Measurements from ENCODE around the gene GAS2L2.

Gene GAS2L2

DNA sequence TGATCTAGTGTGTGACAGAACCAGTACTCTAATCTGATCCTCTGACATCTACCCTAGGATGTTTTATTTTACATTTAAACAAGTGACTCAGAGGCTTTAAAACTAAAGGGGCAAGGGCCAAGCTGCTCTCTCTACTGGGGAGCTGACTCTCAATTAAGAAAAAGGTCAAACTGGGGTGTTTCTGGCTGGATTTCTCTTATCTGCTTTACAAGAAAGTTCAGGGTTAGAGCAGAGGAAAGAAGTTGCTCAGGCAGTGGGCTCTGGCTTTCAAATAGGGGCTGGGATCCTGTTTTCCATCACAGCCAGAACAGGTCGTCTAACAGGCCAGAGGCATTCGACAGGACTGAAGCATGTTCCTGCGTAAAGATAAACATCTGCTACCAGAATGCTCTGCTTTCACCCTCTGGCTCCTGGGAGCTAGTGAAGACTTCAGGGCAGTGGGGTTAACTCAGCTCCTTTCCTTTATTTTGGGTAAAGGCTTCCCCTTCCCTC lies 33.9 kb upstream of the GAS2L2 start:
- in situ Hi-C loops (cut with MboI; ENCODE audit: low sequenced_read_pairs, unreplicated experiment), result no loop called here
- DNase-seq (ENCODE audit: low spot score), result no peak
- TF ChIP-seq, protein P1, sequence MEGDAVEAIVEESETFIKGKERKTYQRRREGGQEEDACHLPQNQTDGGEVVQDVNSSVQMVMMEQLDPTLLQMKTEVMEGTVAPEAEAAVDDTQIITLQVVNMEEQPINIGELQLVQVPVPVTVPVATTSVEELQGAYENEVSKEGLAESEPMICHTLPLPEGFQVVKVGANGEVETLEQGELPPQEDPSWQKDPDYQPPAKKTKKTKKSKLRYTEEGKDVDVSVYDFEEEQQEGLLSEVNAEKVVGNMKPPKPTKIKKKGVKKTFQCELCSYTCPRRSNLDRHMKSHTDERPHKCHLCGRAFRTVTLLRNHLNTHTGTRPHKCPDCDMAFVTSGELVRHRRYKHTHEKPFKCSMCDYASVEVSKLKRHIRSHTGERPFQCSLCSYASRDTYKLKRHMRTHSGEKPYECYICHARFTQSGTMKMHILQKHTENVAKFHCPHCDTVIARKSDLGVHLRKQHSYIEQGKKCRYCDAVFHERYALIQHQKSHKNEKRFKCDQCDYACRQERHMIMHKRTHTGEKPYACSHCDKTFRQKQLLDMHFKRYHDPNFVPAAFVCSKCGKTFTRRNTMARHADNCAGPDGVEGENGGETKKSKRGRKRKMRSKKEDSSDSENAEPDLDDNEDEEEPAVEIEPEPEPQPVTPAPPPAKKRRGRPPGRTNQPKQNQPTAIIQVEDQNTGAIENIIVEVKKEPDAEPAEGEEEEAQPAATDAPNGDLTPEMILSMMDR (IDR thresholded peaks at IDR 0.05; ENCODE audit: borderline replicate concordance, control extremely low read depth, extremely low read depth, insufficient read depth, missing control alignments), result no peak

DNA sequence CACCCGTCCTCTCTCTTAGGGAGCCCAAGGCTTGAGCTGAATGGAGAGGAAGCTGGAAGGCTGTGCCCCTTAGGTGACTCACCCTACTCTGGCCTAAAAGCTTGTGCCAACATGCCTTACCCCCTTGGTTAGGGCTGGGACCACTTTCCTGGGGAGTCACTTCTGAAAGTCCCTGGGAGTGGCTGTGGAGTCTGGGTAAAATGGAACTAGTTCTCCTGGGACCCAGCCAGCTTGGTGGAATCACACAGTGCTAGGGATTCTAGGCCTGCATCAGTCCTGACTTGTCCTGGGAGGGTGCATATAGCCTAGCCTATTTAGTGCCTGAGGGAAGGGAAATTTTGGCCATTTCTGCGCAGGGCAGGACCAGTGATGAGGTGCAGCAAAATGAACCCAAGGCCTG lies 31.9 kb upstream of the GAS2L2 start:
- TF ChIP-seq, protein P1 (IDR thresholded peaks at IDR 0.05; ENCODE audit: borderline replicate concordance, control extremely low read depth, extremely low read depth, insufficient read depth, missing control alignments), result no peak
- no peak for DNase-seq (ENCODE audit: low spot score)

DNA sequence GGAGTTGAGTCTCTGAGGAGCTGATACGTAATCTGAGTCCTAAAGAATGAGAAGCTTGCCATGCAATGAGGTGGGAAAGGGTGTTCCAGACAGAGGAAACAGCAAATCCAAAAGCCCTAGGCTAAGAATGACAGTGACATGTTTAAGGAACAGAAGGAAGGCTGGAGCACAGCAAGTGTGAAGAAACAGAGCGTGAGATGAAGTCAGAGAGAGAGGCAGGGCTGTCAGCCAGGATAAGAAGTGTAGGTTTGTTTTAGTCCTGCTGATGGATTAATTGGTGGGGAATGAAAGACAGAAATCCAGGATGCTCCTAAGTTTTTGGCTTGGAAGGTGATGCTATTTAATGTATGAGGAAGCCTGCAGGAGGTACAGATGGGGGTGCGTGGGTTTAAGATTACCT lies 27.9 kb upstream of the GAS2L2 start:
- no peak for DNase-seq (ENCODE audit: low spot score)
- TF ChIP-seq, protein P1 (IDR thresholded peaks at IDR 0.05; ENCODE audit: borderline replicate concordance, control extremely low read depth, extremely low read depth, insufficient read depth, missing control alignments), result no peak
- in situ Hi-C loops (cut with MboI; ENCODE audit: low sequenced_read_pairs, unreplicated experiment), result no loop called here

More for the DNA sequence above, 31.9 kb upstream of the GAS2L2 start:
- in situ Hi-C loops (cut with MboI; ENCODE audit: low sequenced_read_pairs, unreplicated experiment), result no loop called here

DNA sequence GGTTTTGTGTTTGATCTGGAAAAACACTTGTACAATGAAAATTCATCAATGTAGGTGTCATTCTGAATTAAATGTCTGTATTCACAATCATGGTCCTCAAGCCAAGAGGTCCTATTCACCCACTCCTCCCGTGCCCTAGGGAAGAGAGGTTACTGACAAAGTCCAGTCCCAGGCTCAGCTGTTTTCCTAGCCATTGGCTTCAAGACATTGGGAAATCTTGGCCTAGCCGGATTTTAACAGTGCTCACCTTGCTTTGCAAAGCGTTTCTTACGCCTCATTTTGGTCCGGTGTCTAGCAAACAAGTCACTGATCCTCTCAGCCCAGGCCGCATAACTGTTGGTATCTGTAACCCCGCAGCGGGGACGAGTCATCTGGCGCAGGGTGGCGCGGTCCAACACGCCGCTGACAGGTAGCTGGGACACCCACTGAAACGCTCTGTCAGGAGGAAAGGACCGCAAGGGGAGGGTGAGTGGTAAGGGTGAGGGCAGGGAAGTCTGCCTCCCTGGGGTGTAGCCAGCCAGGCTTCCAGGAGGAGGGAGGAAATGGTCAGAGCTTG lies 25.7 kb upstream of the GAS2L2 start:
- no peak for DNase-seq (ENCODE audit: low spot score)

DNA sequence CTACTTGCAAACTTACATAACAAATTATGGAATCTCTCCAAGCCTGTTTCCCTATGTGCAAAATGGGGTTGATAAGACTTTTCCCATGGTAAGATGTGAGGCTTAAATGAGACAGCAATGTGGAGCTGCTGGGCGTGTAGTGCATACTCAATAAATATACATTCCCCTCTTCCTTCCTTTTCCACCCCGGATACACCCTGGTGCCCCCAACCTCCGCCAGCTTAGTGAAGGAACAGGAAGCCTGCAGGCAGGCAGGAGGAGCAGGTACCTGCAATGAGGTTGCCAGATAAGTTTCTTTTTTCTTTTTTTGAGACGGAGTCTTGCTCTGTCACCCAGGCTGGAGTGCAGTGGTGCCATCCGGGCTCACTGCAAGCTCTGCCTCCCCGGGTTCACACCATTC lies 22.5 kb upstream of the GAS2L2 start:
- DNase-seq (ENCODE audit: low spot score), result no peak
- in situ Hi-C loops (cut with MboI; ENCODE audit: low sequenced_read_pairs, unreplicated experiment), result no loop called here
- TF ChIP-seq, protein P1 (IDR thresholded peaks at IDR 0.05; ENCODE audit: borderline replicate concordance, control extremely low read depth, extremely low read depth, insufficient read depth, missing control alignments), result no peak

More for the DNA sequence above, 25.7 kb upstream of the GAS2L2 start:
- in situ Hi-C loops (cut with MboI; ENCODE audit: low sequenced_read_pairs, unreplicated experiment), result no loop called here
- TF ChIP-seq, protein P1 (IDR thresholded peaks at IDR 0.05; ENCODE audit: borderline replicate concordance, control extremely low read depth, extremely low read depth, insufficient read depth, missing control alignments), result no peak

DNA sequence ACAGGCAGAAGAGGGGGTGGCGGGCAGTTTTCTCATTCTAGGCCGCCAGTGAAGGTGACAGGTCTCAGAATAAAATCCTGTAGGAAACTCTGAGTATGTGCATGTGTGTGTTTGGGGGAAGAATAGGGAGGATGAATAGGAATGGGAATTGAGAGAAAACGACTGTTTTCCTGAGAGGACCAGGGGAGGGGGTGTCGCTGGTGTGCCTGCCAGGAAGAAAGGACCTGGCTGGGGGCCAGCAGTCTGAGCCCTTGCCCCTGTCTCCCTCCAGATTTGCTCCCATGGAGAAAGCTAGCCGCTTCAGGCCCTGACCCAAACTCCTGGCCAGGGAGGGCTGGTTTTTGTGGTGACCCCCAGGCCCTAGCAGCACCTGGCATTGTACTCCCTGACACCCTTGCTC lies 22.0 kb upstream of the GAS2L2 start:
- in situ Hi-C loops (cut with MboI; ENCODE audit: low sequenced_read_pairs, unreplicated experiment), result no loop called here
- no peak for DNase-seq (ENCODE audit: low spot score)
- TF ChIP-seq, protein P1 (IDR thresholded peaks at IDR 0.05; ENCODE audit: borderline replicate concordance, control extremely low read depth, extremely low read depth, insufficient read depth, missing control alignments), result no peak

Data from GM13976 (cell line).